NCI-H2107 (cell line): ENCODE data around the gene CXorf66.
"Not testable (repeated sequence)": the region's sequence is repeated elsewhere in the genome, so short reads cannot be mapped to it uniquely, and the experiment has no call there.

Source experiments
- DNase-seq: peaks from one replicate; lab custom pipeline; 2025; lab: John Stamatoyannopoulos, UW

The CXorf66 gene

GRCh38 chrX:139929876-139930275 is 35.4 kb downstream of the CXorf66 start:
- no peak for DNase-seq

GRCh38 chrX:139924696-139925095 is 40.6 kb downstream of the CXorf66 start:
- DNase-seq: no peak

GRCh38 chrX:139924069-139924695 is 41.1 kb downstream of the CXorf66 start:
- DNase-seq: no peak

GRCh38 chrX:139921142-139921541 is 44.2 kb downstream of the CXorf66 start:
- not testable (repeated sequence) for DNase-seq

- DNase-seq: no peak
These were observed 45.0 kb downstream of the CXorf66 start for GRCh38 chrX:139920316-139920715.

GRCh38 chrX:139914421-139914820 is 50.9 kb downstream of the CXorf66 start:
- no peak for DNase-seq

GRCh38 chrX:139909712-139910111 is 55.6 kb downstream of the CXorf66 start:
- no peak for DNase-seq

- DNase-seq: no peak
These were observed 58.2 kb downstream of the CXorf66 start for GRCh38 chrX:139907078-139907477.

- DNase-seq: no peak
These were observed 59.6 kb downstream of the CXorf66 start for GRCh38 chrX:139905743-139906142.
